ENCODE results near the gene CUBN. TPM values are rescaled to one million over a fixed set of nuclear protein-coding genes. Genes with fewer than 3 reads are reported as not detected.

CUBN gene
- polyA plus RNA-seq, 4 donors: 0.18 to 161 TPM; not detected in 2

GRCh38 chr10:17169803-17170202 is 40.2 kb upstream of the CUBN start:
- H3K27me3 ChIP-seq (ENCODE audit: control insufficient read depth in 3 of 3, insufficient read depth in 3 of 3, low read length in 3 of 3): no peaks in the 10 kb centered on the region
- FAIRE-seq (no peak), DNase-seq (peak in 1 of 2 donors; percentile 43)
- WGBS, 3 donors: 65 to 77% (median 71%) methylated on average over 4 of the region's 4 CpGs
- peak overlapping the region in 1 of 3 donors; percentile 27 for H3K27ac ChIP-seq (ENCODE audit: low read depth in 1 of 3, low read length in 2 of 3)
- no peaks in the 10 kb centered on the region for H3K4me1 ChIP-seq (ENCODE audit: control insufficient read depth in 3 of 3, insufficient read depth in 2 of 3, low read depth in 1 of 3, low read length in 2 of 3)
- no peaks in the 10 kb centered on the region for H3K9me3 ChIP-seq (ENCODE audit: control insufficient read depth in 2 of 2, insufficient read depth in 1 of 2, low read depth in 1 of 2, low read length in 1 of 2)
- peaks cover 0 to 9% (median 2%) of the 10 kb centered on the region in 3 donors for H3K36me3 ChIP-seq (ENCODE audit: control insufficient read depth in 3 of 3, insufficient read depth in 2 of 3, low read depth in 1 of 3, low read length in 3 of 3)
- H3K4me3 ChIP-seq (ENCODE audit: low read depth in 1 of 3, low read length in 3 of 3): no peak overlapping the region

- no peak overlapping the region for H3K27ac ChIP-seq (ENCODE audit: low read depth in 1 of 3, low read length in 2 of 3)
- H3K4me3 ChIP-seq (ENCODE audit: low read depth in 1 of 3, low read length in 3 of 3): no peak overlapping the region
- no peaks in the 10 kb centered on the region for H3K4me1 ChIP-seq (ENCODE audit: control insufficient read depth in 3 of 3, insufficient read depth in 2 of 3, low read depth in 1 of 3, low read length in 2 of 3)
- H3K36me3 ChIP-seq (ENCODE audit: control insufficient read depth in 3 of 3, insufficient read depth in 2 of 3, low read depth in 1 of 3, low read length in 3 of 3): peaks cover 0 to 9% (median 2%) of the 10 kb centered on the region in 3 donors
- WGBS, 3 donors: 67 to 84% (median 78%) methylated on average over 3 of the region's 3 CpGs
- FAIRE-seq (no peak), DNase-seq (peak in 1 of 2 donors; percentile 40)
- H3K27me3 ChIP-seq (ENCODE audit: control insufficient read depth in 3 of 3, insufficient read depth in 3 of 3, low read length in 3 of 3): no peaks in the 10 kb centered on the region
- H3K9me3 ChIP-seq (ENCODE audit: control insufficient read depth in 2 of 2, insufficient read depth in 1 of 2, low read depth in 1 of 2, low read length in 1 of 2): no peaks in the 10 kb centered on the region
Observed at GRCh38 chr10:17166699-17167098, 37.1 kb upstream of the CUBN start.

GRCh38 chr10:17162828-17163227 is 33.2 kb upstream of the CUBN start:
- peaks cover 0 to under 1% (median 0%) of the 10 kb centered on the region in 3 donors for H3K36me3 ChIP-seq (ENCODE audit: control insufficient read depth in 3 of 3, insufficient read depth in 2 of 3, low read depth in 1 of 3, low read length in 3 of 3)
- FAIRE-seq (no peak), DNase-seq (no peak)
- WGBS, 3 donors: 82 to 92% (median 84%) methylated on average over 2 of the region's 2 CpGs
- H3K4me3 ChIP-seq (ENCODE audit: low read depth in 1 of 3, low read length in 3 of 3): no peak overlapping the region
- H3K27me3 ChIP-seq (ENCODE audit: control insufficient read depth in 3 of 3, insufficient read depth in 3 of 3, low read length in 3 of 3): no peaks in the 10 kb centered on the region
- no peaks in the 10 kb centered on the region for H3K4me1 ChIP-seq (ENCODE audit: control insufficient read depth in 3 of 3, insufficient read depth in 2 of 3, low read depth in 1 of 3, low read length in 2 of 3)
- no peak overlapping the region for H3K27ac ChIP-seq (ENCODE audit: low read depth in 1 of 3, low read length in 2 of 3)
- no peaks in the 10 kb centered on the region for H3K9me3 ChIP-seq (ENCODE audit: control insufficient read depth in 2 of 2, insufficient read depth in 1 of 2, low read depth in 1 of 2, low read length in 1 of 2)

- Histone ChIP-seq H3K27me3 (ENCODE audit: control insufficient read depth in 3 of 3, insufficient read depth in 3 of 3, low read length in 3 of 3) (no peaks in the 10 kb centered on the region), H3K9me3 (ENCODE audit: control insufficient read depth in 2 of 2, insufficient read depth in 1 of 2, low read depth in 1 of 2, low read length in 1 of 2) (no peaks in the 10 kb centered on the region), H3K4me3 (ENCODE audit: low read depth in 1 of 3, low read length in 3 of 3) (no peak overlapping the region), H3K4me1 (ENCODE audit: control insufficient read depth in 3 of 3, insufficient read depth in 2 of 3, low read depth in 1 of 3, low read length in 2 of 3) (no peaks in the 10 kb centered on the region), H3K27ac (ENCODE audit: low read depth in 1 of 3, low read length in 2 of 3) (no peak overlapping the region), H3K36me3 (ENCODE audit: control insufficient read depth in 3 of 3, insufficient read depth in 2 of 3, low read depth in 1 of 3, low read length in 3 of 3) (no peaks in the 10 kb centered on the region)
- DNase-seq (peak in 1 of 2 donors; percentile 21), FAIRE-seq (no peak)
- WGBS, 3 donors: 63 to 79% (median 65%) methylated on average over 3 of the region's 3 CpGs
Observed at GRCh38 chr10:17161775-17162174, 32.2 kb upstream of the CUBN start.

GRCh38 chr10:17157024-17157423 is 27.4 kb upstream of the CUBN start:
- H3K27me3 ChIP-seq (ENCODE audit: control insufficient read depth in 3 of 3, insufficient read depth in 3 of 3, low read length in 3 of 3): no peaks in the 10 kb centered on the region
- no peak overlapping the region for H3K27ac ChIP-seq (ENCODE audit: low read depth in 1 of 3, low read length in 2 of 3)
- H3K4me3 ChIP-seq (ENCODE audit: low read depth in 1 of 3, low read length in 3 of 3): no peak overlapping the region
- H3K36me3 ChIP-seq (ENCODE audit: control insufficient read depth in 3 of 3, insufficient read depth in 2 of 3, low read depth in 1 of 3, low read length in 3 of 3): no peaks in the 10 kb centered on the region
- WGBS, 3 donors: 68 to 79% (median 79%) methylated on average over 2 of the region's 2 CpGs
- FAIRE-seq: no peak
- H3K4me1 ChIP-seq (ENCODE audit: control insufficient read depth in 3 of 3, insufficient read depth in 2 of 3, low read depth in 1 of 3, low read length in 2 of 3): peaks cover 0 to 16% (median 0%) of the 10 kb centered on the region in 3 donors
- H3K9me3 ChIP-seq (ENCODE audit: control insufficient read depth in 2 of 2, insufficient read depth in 1 of 2, low read depth in 1 of 2, low read length in 1 of 2): no peaks in the 10 kb centered on the region
- no peak for DNase-seq

- no peak overlapping the region for H3K4me3 ChIP-seq (ENCODE audit: low read depth in 1 of 3, low read length in 3 of 3)
- DNase-seq (peak; percentile 61 to 72), FAIRE-seq (no peak)
- H3K27me3 ChIP-seq (ENCODE audit: control insufficient read depth in 3 of 3, insufficient read depth in 3 of 3, low read length in 3 of 3): no peaks in the 10 kb centered on the region
- H3K4me1 ChIP-seq (ENCODE audit: control insufficient read depth in 3 of 3, insufficient read depth in 2 of 3, low read depth in 1 of 3, low read length in 2 of 3): peaks cover 0 to 22% (median 3%) of the 10 kb centered on the region in 3 donors
- no peaks in the 10 kb centered on the region for H3K36me3 ChIP-seq (ENCODE audit: control insufficient read depth in 3 of 3, insufficient read depth in 2 of 3, low read depth in 1 of 3, low read length in 3 of 3)
- no peaks in the 10 kb centered on the region for H3K9me3 ChIP-seq (ENCODE audit: control insufficient read depth in 2 of 2, insufficient read depth in 1 of 2, low read depth in 1 of 2, low read length in 1 of 2)
- H3K27ac ChIP-seq (ENCODE audit: low read depth in 1 of 3, low read length in 2 of 3): peak overlapping the region in 1 of 3 donors; percentile 44
Observed at GRCh38 chr10:17155826-17156225, 26.2 kb upstream of the CUBN start.

GRCh38 chr10:17154116-17154515 is 24.5 kb upstream of the CUBN start:
- no peak overlapping the region for H3K4me3 ChIP-seq (ENCODE audit: low read depth in 1 of 3, low read length in 3 of 3)
- H3K9me3 ChIP-seq (ENCODE audit: control insufficient read depth in 2 of 2, insufficient read depth in 1 of 2, low read depth in 1 of 2, low read length in 1 of 2): no peaks in the 10 kb centered on the region
- DNase-seq (no peak), FAIRE-seq (peak; percentile 76)
- peak overlapping the region in 1 of 3 donors; percentile 63 for H3K27ac ChIP-seq (ENCODE audit: low read depth in 1 of 3, low read length in 2 of 3)
- H3K36me3 ChIP-seq (ENCODE audit: control insufficient read depth in 3 of 3, insufficient read depth in 2 of 3, low read depth in 1 of 3, low read length in 3 of 3): no peaks in the 10 kb centered on the region
- H3K4me1 ChIP-seq (ENCODE audit: control insufficient read depth in 3 of 3, insufficient read depth in 2 of 3, low read depth in 1 of 3, low read length in 2 of 3): peaks cover 0 to 22% (median 3%) of the 10 kb centered on the region in 3 donors
- H3K27me3 ChIP-seq (ENCODE audit: control insufficient read depth in 3 of 3, insufficient read depth in 3 of 3, low read length in 3 of 3): no peaks in the 10 kb centered on the region

GRCh38 chr10:17153321-17153720 is 23.7 kb upstream of the CUBN start:
- DNase-seq (peak in 1 of 2 donors; percentile 48), FAIRE-seq (no peak)
- 92 to 94% (median 92%) methylated on average over 5 of the region's 5 CpGs for WGBS, 3 donors
- Histone ChIP-seq H3K4me1 (ENCODE audit: control insufficient read depth in 3 of 3, insufficient read depth in 2 of 3, low read depth in 1 of 3, low read length in 2 of 3) (peaks cover 0 to 22% (median 3%) of the 10 kb centered on the region in 3 donors), H3K27me3 (ENCODE audit: control insufficient read depth in 3 of 3, insufficient read depth in 3 of 3, low read length in 3 of 3) (no peaks in the 10 kb centered on the region), H3K9me3 (ENCODE audit: control insufficient read depth in 2 of 2, insufficient read depth in 1 of 2, low read depth in 1 of 2, low read length in 1 of 2) (no peaks in the 10 kb centered on the region), H3K27ac (ENCODE audit: low read depth in 1 of 3, low read length in 2 of 3) (peak overlapping the region in 1 of 3 donors; percentile 63), H3K36me3 (ENCODE audit: control insufficient read depth in 3 of 3, insufficient read depth in 2 of 3, low read depth in 1 of 3, low read length in 3 of 3) (no peaks in the 10 kb centered on the region), H3K4me3 (ENCODE audit: low read depth in 1 of 3, low read length in 3 of 3) (no peak overlapping the region)

GRCh38 chr10:17151716-17152115 is 22.1 kb upstream of the CUBN start:
- Histone ChIP-seq H3K4me1 (ENCODE audit: control insufficient read depth in 3 of 3, insufficient read depth in 2 of 3, low read depth in 1 of 3, low read length in 2 of 3) (peaks cover 0 to 26% (median 3%) of the 10 kb centered on the region in 3 donors), H3K27me3 (ENCODE audit: control insufficient read depth in 3 of 3, insufficient read depth in 3 of 3, low read length in 3 of 3) (no peaks in the 10 kb centered on the region), H3K4me3 (ENCODE audit: low read depth in 1 of 3, low read length in 3 of 3) (no peak overlapping the region), H3K36me3 (ENCODE audit: control insufficient read depth in 3 of 3, insufficient read depth in 2 of 3, low read depth in 1 of 3, low read length in 3 of 3) (no peaks in the 10 kb centered on the region), H3K9me3 (ENCODE audit: control insufficient read depth in 2 of 2, insufficient read depth in 1 of 2, low read depth in 1 of 2, low read length in 1 of 2) (no peaks in the 10 kb centered on the region), H3K27ac (ENCODE audit: low read depth in 1 of 3, low read length in 2 of 3) (peak overlapping the region in 1 of 3 donors; percentile 16)
- FAIRE-seq (no peak), DNase-seq (peak in 1 of 2 donors; percentile 22)
- WGBS, 3 donors: 56 to 65% (median 57%) methylated on average over 1 of the region's 1 CpG
